A673 (cell line): ENCODE results near the gene EPHA5. TPM values are rescaled to one million over a fixed set of nuclear protein-coding genes. Genes with fewer than 3 reads are reported as not detected.

Source experiments
- BruUV-seq: library from RNA; stranded (reverse); fragments of 400-500 nt; replicated peaks from 2 replicates; lab custom pipeline; 2021; lab: Mats Ljungman, UMichigan
- CTCF ChIA-PET: fragments of 300-600 bp; sonication (Branson Sonifier 250); formaldehyde crosslinking; loops from one replicate; lab custom pipeline; 2022; ENCODE audit warnings: antibody characterized with exemption; lab: Charles Lee
- POLR2A ChIA-PET: fragments of 300-600 bp; sonication (Branson Sonifier 250); formaldehyde crosslinking; loops from one replicate; lab custom pipeline; 2022; ENCODE audit warnings: antibody characterized with exemption; ENCODE audit not compliant: low non-redundant PET; lab: Charles Lee
- DNase-seq: peaks from one replicate; pipeline ENCODE4 v3.0.0-alpha.2; 2015; ENCODE audit warnings: low spot score
- H3K27ac ChIP-seq: fragments of 200-600 bp; sonication (generic); 2 replicates; pipeline ENCODE4 v1.5.1; 2016; ENCODE audit warnings: mixed run types, low read depth, mild to moderate bottlenecking, mixed read lengths, antibody characterized with exemption, low read length; ENCODE audit not compliant: poor library complexity, severe bottlenecking
- H3K27me3 ChIP-seq: fragments of 200-600 bp; sonication (generic); replicated peaks from 2 replicates; pipeline ENCODE4 v1.6.1; 2017; ENCODE audit warnings: mixed run types, low read depth, mild to moderate bottlenecking, mixed read lengths, antibody characterized with exemption, low read length; ENCODE audit not compliant: insufficient read depth, poor library complexity
- H3K36me3 ChIP-seq: fragments of 200-600 bp; sonication (generic); 2 replicates; pipeline ENCODE4 v1.6.1; 2016; ENCODE audit warnings: mixed run types, mild to moderate bottlenecking, mixed read lengths, antibody characterized with exemption, low read length; ENCODE audit not compliant: insufficient read depth, poor library complexity, severe bottlenecking
- H3K4me1 ChIP-seq: fragments of 200-600 bp; sonication (generic); 2 replicates; pipeline ENCODE4 v1.6.1; 2017; ENCODE audit warnings: mixed run types, mild to moderate bottlenecking, mixed read lengths, antibody characterized with exemption, low read length; ENCODE audit not compliant: insufficient read depth, poor library complexity, severe bottlenecking
- H3K4me3 ChIP-seq: fragments of 200-600 bp; sonication (generic); 2 replicates; pipeline ENCODE4 v1.5.1; 2016; ENCODE audit warnings: low read depth, mixed run types, mild to moderate bottlenecking, mixed read lengths, low read length; ENCODE audit not compliant: poor library complexity, severe bottlenecking
- H3K9me3 ChIP-seq: fragments of 200-600 bp; sonication (generic); 2 replicates; pipeline ENCODE4 v1.6.1; 2016; ENCODE audit warnings: mixed run types, low read depth, mild to moderate bottlenecking, mixed read lengths, antibody characterized with exemption, low read length; ENCODE audit not compliant: poor library complexity, severe bottlenecking
- EZH2 ChIP-seq: fragments of 200-600 bp; sonication (generic); IDR thresholded peaks from 2 replicates; pipeline ENCODE4 v1.6.1; 2017; ENCODE audit warnings: borderline replicate concordance, low read depth, mild to moderate bottlenecking, mixed read lengths, antibody characterized with exemption, low read length; ENCODE audit not compliant: poor library complexity, severe bottlenecking
- intact Hi-C: fragments of 100-400 bp; cut with micrococcal nuclease; formaldehyde crosslinking; loops from one replicate; pipeline ENCODE4 v1.10.0; 2022; ENCODE audit not compliant: unreplicated experiment
- total RNA-seq: library from RNA; stranded (reverse); gene quantifications from 2 replicates; pipeline ENCODE4 v1.2.3, GENCODE V29; 2021
- TF ChIP-seq, protein P1 (sequence below): fragments of 300-800, 200-600 bp; sonication (generic); conservative IDR thresholded peaks from 2 replicates; pipeline ENCODE4 v1.5.1; 2017; ENCODE audit warnings: low read depth, mild to moderate bottlenecking, antibody characterized with exemption, low read length, moderate library complexity, mixed read lengths

EPHA5 gene
- total RNA-seq, 1 experiment from 2014 or later = 6.0 TPM

DNA sequence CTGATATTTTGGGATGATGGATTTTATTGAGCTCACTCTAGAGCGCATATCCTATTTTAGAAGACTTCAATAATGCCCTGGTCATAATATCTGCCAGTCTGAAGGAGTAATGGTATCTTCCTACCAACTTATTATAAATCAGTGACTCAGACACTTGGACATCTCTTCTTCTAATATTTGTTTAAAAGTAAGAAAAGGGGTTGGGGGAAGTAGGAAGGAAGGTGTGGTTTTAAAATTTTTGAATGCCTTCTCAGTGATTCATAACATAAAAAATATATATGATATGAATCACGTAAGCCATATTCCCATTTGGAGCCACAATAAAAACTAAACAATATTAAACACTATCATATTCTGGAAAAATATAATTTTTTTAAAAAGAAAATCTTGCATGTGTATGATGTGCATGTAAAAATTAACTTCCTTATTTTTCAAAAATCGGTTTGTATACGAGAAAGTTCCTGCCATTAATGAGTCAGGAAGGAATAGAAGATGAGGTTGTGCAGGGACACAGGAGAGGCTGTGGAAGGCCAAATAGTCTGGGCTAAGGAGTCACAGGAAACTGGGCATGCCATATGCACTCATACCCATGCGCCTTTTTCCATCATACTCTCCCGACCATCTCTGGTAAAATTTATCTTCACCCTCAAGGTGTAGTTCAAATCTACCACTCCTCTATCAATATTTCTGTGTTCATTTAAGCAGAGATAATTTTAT, 286.5 kb downstream of the EPHA5 start:
- CTCF ChIA-PET = no interaction called here

DNA sequence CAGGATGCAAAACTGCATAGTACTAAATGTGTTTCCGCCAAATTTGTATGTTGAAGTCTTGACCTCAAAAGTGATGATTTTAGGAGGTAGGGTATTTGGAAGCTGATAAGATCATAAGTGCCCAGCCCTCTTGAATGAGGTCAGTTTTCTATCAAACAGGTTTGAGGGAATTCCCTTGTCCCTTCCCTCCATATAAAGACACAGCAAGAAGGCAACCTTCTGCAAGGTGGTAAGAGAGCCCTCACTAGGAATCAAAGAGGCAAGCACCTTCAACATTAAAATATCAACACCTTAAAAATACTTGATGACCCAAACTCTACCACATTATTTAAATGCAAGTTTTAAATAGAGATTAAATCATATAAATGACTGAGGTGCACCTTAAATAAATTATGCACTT, 288.6 kb downstream of the EPHA5 start:
- POLR2A ChIA-PET = no interaction called here
- Histone ChIP-seq H3K27me3 (no peaks in the 10 kb centered on the region), H3K36me3 (no peaks in the 10 kb centered on the region), H3K4me1 (no peaks in the 10 kb centered on the region), H3K4me3 (no peak overlapping the region), H3K27ac (no peak overlapping the region), H3K9me3 (no peaks in the 10 kb centered on the region)
- intact Hi-C loops = no loop called here
- DNase-seq = no peak
- CTCF ChIA-PET = no interaction called here
- TF ChIP-seq, protein P1, sequence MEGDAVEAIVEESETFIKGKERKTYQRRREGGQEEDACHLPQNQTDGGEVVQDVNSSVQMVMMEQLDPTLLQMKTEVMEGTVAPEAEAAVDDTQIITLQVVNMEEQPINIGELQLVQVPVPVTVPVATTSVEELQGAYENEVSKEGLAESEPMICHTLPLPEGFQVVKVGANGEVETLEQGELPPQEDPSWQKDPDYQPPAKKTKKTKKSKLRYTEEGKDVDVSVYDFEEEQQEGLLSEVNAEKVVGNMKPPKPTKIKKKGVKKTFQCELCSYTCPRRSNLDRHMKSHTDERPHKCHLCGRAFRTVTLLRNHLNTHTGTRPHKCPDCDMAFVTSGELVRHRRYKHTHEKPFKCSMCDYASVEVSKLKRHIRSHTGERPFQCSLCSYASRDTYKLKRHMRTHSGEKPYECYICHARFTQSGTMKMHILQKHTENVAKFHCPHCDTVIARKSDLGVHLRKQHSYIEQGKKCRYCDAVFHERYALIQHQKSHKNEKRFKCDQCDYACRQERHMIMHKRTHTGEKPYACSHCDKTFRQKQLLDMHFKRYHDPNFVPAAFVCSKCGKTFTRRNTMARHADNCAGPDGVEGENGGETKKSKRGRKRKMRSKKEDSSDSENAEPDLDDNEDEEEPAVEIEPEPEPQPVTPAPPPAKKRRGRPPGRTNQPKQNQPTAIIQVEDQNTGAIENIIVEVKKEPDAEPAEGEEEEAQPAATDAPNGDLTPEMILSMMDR = no peak
- no peak for TF ChIP-seq EZH2
- BruUV-seq = no TSS peak

More for the DNA sequence above, 286.5 kb downstream of the EPHA5 start:
- no TSS peak for BruUV-seq
- DNase-seq = no peak
- POLR2A ChIA-PET = no interaction called here
- H3K9me3 ChIP-seq = no peaks in the 10 kb centered on the region
- H3K36me3 ChIP-seq = no peaks in the 10 kb centered on the region
- H3K27me3 ChIP-seq = no peaks in the 10 kb centered on the region
- H3K4me3 ChIP-seq = no peak overlapping the region
- no peaks in the 10 kb centered on the region for H3K4me1 ChIP-seq
- TF ChIP-seq, protein P1 = no peak
- TF ChIP-seq EZH2 = no peak
- intact Hi-C loops = no loop called here
- H3K27ac ChIP-seq = no peak overlapping the region

DNA sequence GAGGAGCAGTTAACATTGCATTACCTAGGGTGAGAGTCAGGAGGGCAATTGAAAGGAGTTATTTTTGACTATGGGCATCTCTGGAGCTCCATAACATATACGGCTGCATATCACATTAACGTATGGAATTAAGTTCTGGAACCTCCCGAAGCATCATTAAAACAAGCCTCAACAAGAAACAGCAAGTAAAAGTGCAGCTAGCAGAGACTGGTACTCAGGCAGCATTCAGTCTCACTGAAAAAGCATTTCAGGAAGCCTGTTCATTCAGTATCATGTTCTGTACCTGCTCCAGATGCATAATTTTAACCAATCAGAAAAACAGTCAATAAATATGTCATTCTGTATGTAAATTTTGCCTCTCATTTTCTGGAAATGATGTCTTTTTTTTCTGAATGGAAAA, 299.6 kb downstream of the EPHA5 start:
- TF ChIP-seq, protein P1 = no peak
- no peak for TF ChIP-seq EZH2
- Histone ChIP-seq H3K9me3 (no peaks in the 10 kb centered on the region), H3K4me1 (no peaks in the 10 kb centered on the region), H3K27ac (no peak overlapping the region), H3K27me3 (no peaks in the 10 kb centered on the region), H3K4me3 (no peak overlapping the region), H3K36me3 (no peaks in the 10 kb centered on the region)
- POLR2A ChIA-PET = no interaction called here
- no peak for DNase-seq
- CTCF ChIA-PET = no interaction called here
- no TSS peak for BruUV-seq
- intact Hi-C loops = no loop called here
